ENCODE data around the gene MRPL16. TPM values are rescaled to one million over a fixed set of nuclear protein-coding genes. Genes with fewer than 3 reads are reported as not detected.

The MRPL16 gene
- total RNA-seq, 1 donor from 2014 or later: 34.5 TPM

DNA sequence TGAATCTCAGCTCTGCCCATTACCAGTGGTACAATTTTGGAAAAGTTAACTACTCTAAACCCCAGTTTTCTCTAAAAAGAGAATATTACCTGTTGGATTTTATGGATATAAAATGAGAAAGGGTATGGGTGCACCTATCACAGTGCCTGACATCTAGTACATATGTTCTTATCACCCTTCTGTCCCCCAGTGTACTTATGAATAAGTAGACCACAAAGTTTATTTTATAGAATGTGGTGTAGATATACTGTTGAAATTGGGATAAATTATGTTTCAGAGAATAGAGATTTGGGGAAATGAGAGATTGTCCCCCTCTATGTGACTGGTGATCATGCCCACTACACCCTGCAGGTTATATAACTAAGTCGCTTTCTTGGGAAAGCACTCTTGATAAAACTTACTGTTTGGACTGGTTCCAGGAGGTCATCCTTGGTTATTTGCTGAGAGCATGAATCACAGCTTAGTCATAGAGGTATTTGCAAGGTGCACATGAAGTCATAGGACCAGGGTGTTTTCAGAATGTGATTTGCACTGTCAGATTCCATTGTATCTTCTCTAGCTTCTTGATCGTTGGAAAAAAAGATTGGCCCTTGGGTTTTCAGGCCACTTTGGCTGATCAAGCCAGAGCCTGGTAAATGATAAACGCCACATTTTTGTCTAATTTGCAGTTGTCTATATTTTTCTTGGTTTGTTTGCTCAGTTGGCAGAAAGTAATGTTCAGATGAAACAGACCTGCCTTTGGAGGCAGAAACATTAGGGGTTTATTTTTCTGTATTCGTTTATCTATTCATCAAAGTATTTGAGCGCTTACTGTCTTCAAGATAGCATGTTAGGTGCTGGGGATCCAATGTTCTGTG lies 34.1 kb downstream of the MRPL16 start:
- DNase-seq (ENCODE audit: low read depth): peak; percentile 98
- TF ChIP-seq CTCF (IDR thresholded peaks at IDR 0.05; ENCODE audit: insufficient read depth, low read length, poor library complexity, severe bottlenecking): no peak
- Histone ChIP-seq H3K36me3 (ENCODE audit: control insufficient read depth, insufficient read depth, low read length) (peaks cover 1% of the 10 kb centered on the region), H3K4me3 (ENCODE audit: low read depth, low read length) (no peak overlapping the region), H3K27me3 (ENCODE audit: control insufficient read depth, insufficient read depth, low read length) (no peaks in the 10 kb centered on the region)

- H3K36me3 ChIP-seq (ENCODE audit: control insufficient read depth, insufficient read depth, low read length): no peaks in the 10 kb centered on the region
- TF ChIP-seq CTCF (IDR thresholded peaks at IDR 0.05; ENCODE audit: insufficient read depth, low read length, poor library complexity, severe bottlenecking): no peak
- DNase-seq (ENCODE audit: low read depth): no peak
- no peak overlapping the region for H3K4me3 ChIP-seq (ENCODE audit: low read depth, low read length)
- no peaks in the 10 kb centered on the region for H3K27me3 ChIP-seq (ENCODE audit: control insufficient read depth, insufficient read depth, low read length)
Measured at GRCh38 chr11:59773083-59773440, 37.5 kb downstream of the MRPL16 start.

GRCh38 chr11:59771605-59772004 lies 39.0 kb downstream of the MRPL16 start:
- no peak for DNase-seq (ENCODE audit: low read depth)
- Histone ChIP-seq H3K27me3 (ENCODE audit: control insufficient read depth, insufficient read depth, low read length) (no peaks in the 10 kb centered on the region), H3K36me3 (ENCODE audit: control insufficient read depth, insufficient read depth, low read length) (no peaks in the 10 kb centered on the region), H3K4me3 (ENCODE audit: low read depth, low read length) (no peak overlapping the region)
- TF ChIP-seq CTCF (IDR thresholded peaks at IDR 0.05; ENCODE audit: insufficient read depth, low read length, poor library complexity, severe bottlenecking): no peak

- Histone ChIP-seq H3K4me3 (ENCODE audit: low read depth, low read length) (no peak overlapping the region), H3K36me3 (ENCODE audit: control insufficient read depth, insufficient read depth, low read length) (no peaks in the 10 kb centered on the region), H3K27me3 (ENCODE audit: control insufficient read depth, insufficient read depth, low read length) (no peaks in the 10 kb centered on the region)
- no peak for TF ChIP-seq CTCF (IDR thresholded peaks at IDR 0.05; ENCODE audit: insufficient read depth, low read length, poor library complexity, severe bottlenecking)
- DNase-seq (ENCODE audit: low read depth): no peak
Measured at GRCh38 chr11:59770869-59771268, 39.7 kb downstream of the MRPL16 start.

GRCh38 chr11:59770319-59770718 lies 40.3 kb downstream of the MRPL16 start:
- no peak for DNase-seq (ENCODE audit: low read depth)
- no peak for TF ChIP-seq CTCF (IDR thresholded peaks at IDR 0.05; ENCODE audit: insufficient read depth, low read length, poor library complexity, severe bottlenecking)
- no peak overlapping the region for H3K4me3 ChIP-seq (ENCODE audit: low read depth, low read length)
- H3K36me3 ChIP-seq (ENCODE audit: control insufficient read depth, insufficient read depth, low read length): no peaks in the 10 kb centered on the region
- H3K27me3 ChIP-seq (ENCODE audit: control insufficient read depth, insufficient read depth, low read length): no peaks in the 10 kb centered on the region

DNA sequence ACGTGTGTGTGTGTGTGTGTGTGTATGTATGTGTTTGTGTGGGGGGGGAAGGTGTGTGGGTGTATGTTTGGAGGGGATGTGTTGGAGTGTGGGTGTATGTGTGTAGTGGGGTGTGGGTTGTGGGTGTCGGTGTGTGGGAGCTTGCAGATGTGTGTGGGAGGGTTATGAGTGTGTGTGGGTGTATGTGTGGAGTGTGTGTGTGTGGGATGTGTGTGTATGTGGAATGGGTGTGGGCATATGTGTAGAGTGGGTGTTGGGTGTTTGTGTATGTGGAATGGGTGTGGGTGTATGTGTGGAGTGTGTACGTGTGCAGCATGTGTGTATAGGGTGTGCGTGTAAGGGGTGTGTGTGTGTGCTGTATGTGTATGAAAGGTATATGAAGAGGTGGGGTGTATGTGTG lies 40.8 kb downstream of the MRPL16 start:
- Histone ChIP-seq H3K36me3 (ENCODE audit: control insufficient read depth, insufficient read depth, low read length) (no peaks in the 10 kb centered on the region), H3K4me3 (ENCODE audit: low read depth, low read length) (no peak overlapping the region), H3K27me3 (ENCODE audit: control insufficient read depth, insufficient read depth, low read length) (no peaks in the 10 kb centered on the region)
- no peak for TF ChIP-seq CTCF (IDR thresholded peaks at IDR 0.05; ENCODE audit: insufficient read depth, low read length, poor library complexity, severe bottlenecking)
- no peak for DNase-seq (ENCODE audit: low read depth)
